ENCODE results near the gene SLC11A1.

DNA sequence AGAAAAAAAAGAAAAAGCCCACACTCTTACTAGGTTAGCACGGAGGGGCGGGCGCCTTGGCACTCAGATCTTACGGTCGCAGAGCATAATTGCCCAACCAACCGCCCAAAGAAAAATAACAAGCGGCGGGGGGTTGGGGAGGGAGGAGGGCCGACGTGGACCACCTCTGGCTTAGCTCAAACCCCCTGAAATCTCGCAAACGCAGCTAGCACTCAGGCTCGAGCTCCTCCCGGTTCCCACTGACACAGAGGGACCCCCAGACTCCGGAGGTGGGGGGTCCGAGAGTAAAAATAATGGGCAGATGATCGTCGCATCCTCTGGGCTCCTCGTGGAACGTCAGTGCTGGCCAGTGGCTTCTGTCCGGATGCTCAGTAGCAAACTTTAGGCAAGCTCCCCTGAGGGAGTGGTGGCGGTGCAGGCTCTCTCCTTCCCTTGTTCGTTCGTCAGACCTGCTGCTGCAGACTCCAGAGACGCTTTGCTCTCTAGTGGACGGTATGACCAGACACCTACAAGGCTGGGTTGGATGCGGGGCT lies 13.4 kb upstream of the SLC11A1 start:
- TF ChIP-seq CTCF (conservative IDR thresholded peaks at IDR 0.05; ENCODE audit: low read depth, low read length) (no peak), EZH2 (IDR thresholded peaks at IDR 0.05; ENCODE audit: low read length, unreplicated experiment) (no peak), EZH2phosphoT487 (IDR thresholded peaks at IDR 0.05; ENCODE audit: borderline replicate concordance, low read length) (no peak)

All from PC-3 (cell line).